SK-N-SH treated with all-trans-retinoic acid at 6 μM for 48 hours (cell line): ENCODE measurements around the gene DENND5A.

Experiments used
- ATAC-seq: fragments of 200-7000 bp; cut with Tn5 transposase; 3 replicates; pipeline ENCODE4 v1.9.1; 2020; ENCODE audit warnings: mild to moderate bottlenecking, moderate library complexity
- ARNTL ChIP-seq: fragments of 450-650 bp; formaldehyde crosslinking; IDR thresholded peaks from 2 replicates; pipeline ENCODE4 v1.5.0; 2020; ENCODE audit warnings: low read depth, mild to moderate bottlenecking, moderate library complexity, borderline replicate concordance
- BACH2 ChIP-seq: fragments of 250-450 bp; sonication (Bioruptor Pico); IDR thresholded peaks from 2 replicates; pipeline ENCODE4 v1.9.0; 2021; ENCODE audit warnings: mild to moderate bottlenecking, borderline replicate concordance
- CREB5 ChIP-seq: fragments of 250-450 bp; sonication (Bioruptor Pico); IDR thresholded peaks from 2 replicates; pipeline ENCODE4 v1.5.1; 2020; ENCODE audit warnings: low read depth, mild to moderate bottlenecking, moderate library complexity
- CSDC2 ChIP-seq: fragments of 250-450 bp; sonication (Bioruptor Pico); IDR thresholded peaks from 2 replicates; pipeline ENCODE4 v1.5.0; 2020; ENCODE audit warnings: mild to moderate bottlenecking, moderate library complexity
- ESRRG ChIP-seq: fragments of 250-450 bp; sonication (Bioruptor Pico); IDR thresholded peaks from 2 replicates; pipeline ENCODE4 v1.6.1; 2021; ENCODE audit warnings: mild to moderate bottlenecking
- GLIS3 ChIP-seq: fragments of 250-450 bp; sonication (Bioruptor Pico); IDR thresholded peaks from 2 replicates; pipeline ENCODE4 v1.5.0; 2020; ENCODE audit warnings: mild to moderate bottlenecking, moderate library complexity
- ISL1 ChIP-seq: fragments of 250-450 bp; sonication (Bioruptor Pico); IDR thresholded peaks from 2 replicates; pipeline ENCODE4 v2.1.2; 2022; ENCODE audit warnings: mild to moderate bottlenecking, moderate library complexity
- PPARA ChIP-seq: fragments of 250-450 bp; sonication (Bioruptor Pico); IDR thresholded peaks from 2 replicates; pipeline ENCODE4 v1.5.0; 2020; ENCODE audit warnings: mild to moderate bottlenecking, borderline replicate concordance
- RARB ChIP-seq: fragments of 250-450 bp; sonication (Bioruptor Pico); IDR thresholded peaks from 2 replicates; pipeline ENCODE4 v1.8.0; 2021; ENCODE audit warnings: mild to moderate bottlenecking, moderate library complexity
- TCF4 ChIP-seq: fragments of 250-450 bp; sonication (Bioruptor Pico); IDR thresholded peaks from 2 replicates; pipeline ENCODE4 v1.8.0; 2021; ENCODE audit warnings: mild to moderate bottlenecking, moderate library complexity, borderline replicate concordance
- TOX ChIP-seq: fragments of 250-450 bp; sonication (Bioruptor Pico); IDR thresholded peaks from 2 replicates; pipeline ENCODE4 v1.8.0; 2021; ENCODE audit warnings: mild to moderate bottlenecking, moderate library complexity, borderline replicate concordance
- ZC3H10 ChIP-seq: fragments of 250-450 bp; sonication (Bioruptor Pico); IDR thresholded peaks from 2 replicates; pipeline ENCODE4 v1.5.1; 2021; ENCODE audit warnings: mild to moderate bottlenecking, moderate library complexity
- ZFP3 ChIP-seq: fragments of 250-450 bp; sonication (Bioruptor Pico); IDR thresholded peaks from 2 replicates; pipeline ENCODE4 v1.5.0; 2020; ENCODE audit warnings: mild to moderate bottlenecking, moderate library complexity
- ZFP30 ChIP-seq: fragments of 450-650 bp; formaldehyde crosslinking; IDR thresholded peaks from 2 replicates; pipeline ENCODE4 v1.5.0; 2022; ENCODE audit warnings: mild to moderate bottlenecking, moderate library complexity
- ZNF565 ChIP-seq: fragments of 450-650 bp; formaldehyde crosslinking; conservative IDR thresholded peaks from 2 replicates; pipeline ENCODE4 v1.5.0; 2020; ENCODE audit warnings: low read depth, mild to moderate bottlenecking, moderate library complexity
- ZNF8 ChIP-seq: fragments of 450-650 bp; formaldehyde crosslinking; IDR thresholded peaks from 2 replicates; pipeline ENCODE4 v1.5.0; 2020; ENCODE audit warnings: mild to moderate bottlenecking, moderate library complexity
- TF ChIP-seq, protein P1 (sequence below): fragments of 250-450 bp; sonication (Bioruptor Pico); IDR thresholded peaks from 2 replicates; pipeline ENCODE4 v1.8.0; 2020; ENCODE audit warnings: mild to moderate bottlenecking, moderate library complexity, borderline replicate concordance
- TF ChIP-seq, protein P2 (sequence below): fragments of 250-450 bp; sonication (Bioruptor Pico); IDR thresholded peaks from 2 replicates; pipeline ENCODE4 v1.8.0; 2021; ENCODE audit warnings: low read depth, mild to moderate bottlenecking, moderate library complexity, borderline replicate concordance
- TF ChIP-seq, protein P3 (sequence below): fragments of 250-450 bp; sonication (Bioruptor Pico); IDR thresholded peaks from 2 replicates; pipeline ENCODE4 v1.5.1; 2021; ENCODE audit warnings: mild to moderate bottlenecking, moderate library complexity

Gene DENND5A

GRCh38 chr11:9138133-9138453, 127.1 kb downstream of the DENND5A start:
- peak; percentile 21 for ATAC-seq
- no peak for TF ChIP-seq GLIS3 (CRISPR knock-in tag)

DNA sequence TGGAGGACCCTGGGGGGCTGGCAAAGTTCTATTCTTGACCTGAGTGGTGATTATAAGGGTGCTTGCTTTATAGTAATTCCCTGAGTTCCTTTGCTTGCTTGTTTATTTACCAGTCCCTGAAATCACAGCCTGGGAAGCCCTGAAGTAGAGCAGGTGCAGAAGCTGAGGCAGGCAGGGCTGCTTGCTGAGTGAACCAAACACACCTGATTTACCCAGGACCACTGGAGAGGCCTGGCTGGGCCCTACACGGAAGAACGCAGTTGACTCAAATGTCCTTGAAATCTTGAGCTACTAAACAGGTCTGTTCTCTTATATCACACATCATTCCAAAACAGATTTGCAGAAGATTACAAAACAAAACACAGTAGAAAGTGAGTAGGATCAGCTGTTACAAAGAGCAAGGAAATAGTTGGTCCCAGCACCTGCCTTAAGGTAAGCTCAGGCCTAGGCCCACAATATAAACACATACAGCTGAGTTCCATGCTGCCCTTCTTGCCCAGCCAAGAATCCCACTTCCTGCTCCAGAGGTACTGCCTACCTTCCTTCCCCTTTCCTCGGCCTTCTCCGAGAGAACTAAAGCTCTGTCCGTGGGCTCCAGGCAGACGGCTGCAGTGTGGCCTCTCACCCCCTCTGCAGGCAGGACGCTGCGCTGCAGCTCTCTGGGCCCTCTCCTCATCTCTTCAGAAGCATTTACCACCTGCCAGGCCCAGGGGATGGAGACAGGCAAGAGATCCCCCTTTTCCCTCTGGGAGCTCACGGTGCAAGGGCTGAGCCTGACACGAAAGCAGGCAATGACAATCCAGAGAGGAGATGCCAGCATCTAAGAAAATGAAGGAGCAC, 127.6 kb downstream of the DENND5A start:
- TF ChIP-seq RARB (CRISPR knock-in tag) (no peak), ZFP30 (no peak), CREB5 (CRISPR knock-in tag) (no peak), ISL1 (no peak), PPARA (CRISPR knock-in tag) (no peak), ESRRG (no peak)
- TF ChIP-seq, protein P1, sequence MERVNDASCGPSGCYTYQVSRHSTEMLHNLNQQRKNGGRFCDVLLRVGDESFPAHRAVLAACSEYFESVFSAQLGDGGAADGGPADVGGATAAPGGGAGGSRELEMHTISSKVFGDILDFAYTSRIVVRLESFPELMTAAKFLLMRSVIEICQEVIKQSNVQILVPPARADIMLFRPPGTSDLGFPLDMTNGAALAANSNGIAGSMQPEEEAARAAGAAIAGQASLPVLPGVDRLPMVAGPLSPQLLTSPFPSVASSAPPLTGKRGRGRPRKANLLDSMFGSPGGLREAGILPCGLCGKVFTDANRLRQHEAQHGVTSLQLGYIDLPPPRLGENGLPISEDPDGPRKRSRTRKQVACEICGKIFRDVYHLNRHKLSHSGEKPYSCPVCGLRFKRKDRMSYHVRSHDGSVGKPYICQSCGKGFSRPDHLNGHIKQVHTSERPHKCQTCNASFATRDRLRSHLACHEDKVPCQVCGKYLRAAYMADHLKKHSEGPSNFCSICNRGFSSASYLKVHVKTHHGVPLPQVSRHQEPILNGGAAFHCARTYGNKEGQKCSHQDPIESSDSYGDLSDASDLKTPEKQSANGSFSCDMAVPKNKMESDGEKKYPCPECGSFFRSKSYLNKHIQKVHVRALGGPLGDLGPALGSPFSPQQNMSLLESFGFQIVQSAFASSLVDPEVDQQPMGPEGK, result no peak
- TF ChIP-seq, all 23 proteins: peak for 0
- peak; percentile 96 for ATAC-seq

DNA sequence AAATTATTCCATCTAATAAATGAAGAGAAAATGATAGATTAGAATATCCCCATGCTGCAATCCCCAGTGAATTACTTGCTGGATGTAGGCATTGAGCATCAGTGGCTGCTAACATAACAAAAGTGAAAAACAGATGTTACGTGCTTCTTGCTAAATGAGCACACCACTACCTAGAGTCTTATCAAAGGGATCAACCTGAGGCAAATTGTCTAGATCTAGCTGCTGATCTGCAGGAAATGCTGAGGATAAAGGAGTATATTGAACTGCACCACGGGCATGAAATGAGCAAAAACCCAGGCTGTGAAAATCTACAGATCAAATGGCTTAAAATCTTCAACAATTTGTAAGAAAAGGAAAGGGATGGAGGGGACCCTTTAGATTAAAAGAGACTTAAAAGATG, 128.4 kb downstream of the DENND5A start:
- ATAC-seq, result no peak
- TF ChIP-seq ESRRG, result no peak
- TF ChIP-seq BACH2 (CRISPR knock-in tag), result no peak
- no peak for TF ChIP-seq RARB (CRISPR knock-in tag)
- no peak for TF ChIP-seq ZNF565 (CRISPR knock-in tag)
- no peak for TF ChIP-seq PPARA (CRISPR knock-in tag)
- TF ChIP-seq, protein P2, sequence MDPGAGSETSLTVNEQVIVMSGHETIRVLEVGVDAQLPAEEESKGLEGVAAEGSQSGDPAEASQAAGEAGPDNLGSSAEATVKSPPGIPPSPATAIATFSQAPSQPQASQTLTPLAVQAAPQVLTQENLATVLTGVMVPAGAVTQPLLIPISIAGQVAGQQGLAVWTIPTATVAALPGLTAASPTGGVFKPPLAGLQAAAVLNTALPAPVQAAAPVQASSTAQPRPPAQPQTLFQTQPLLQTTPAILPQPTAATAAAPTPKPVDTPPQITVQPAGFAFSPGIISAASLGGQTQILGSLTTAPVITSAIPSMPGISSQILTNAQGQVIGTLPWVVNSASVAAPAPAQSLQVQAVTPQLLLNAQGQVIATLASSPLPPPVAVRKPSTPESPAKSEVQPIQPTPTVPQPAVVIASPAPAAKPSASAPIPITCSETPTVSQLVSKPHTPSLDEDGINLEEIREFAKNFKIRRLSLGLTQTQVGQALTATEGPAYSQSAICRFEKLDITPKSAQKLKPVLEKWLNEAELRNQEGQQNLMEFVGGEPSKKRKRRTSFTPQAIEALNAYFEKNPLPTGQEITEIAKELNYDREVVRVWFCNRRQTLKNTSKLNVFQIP (CRISPR knock-in tag), result no peak
- no peak for TF ChIP-seq ZNF8 (CRISPR knock-in tag)
- no peak for TF ChIP-seq ISL1

- no peak for TF ChIP-seq ZFP3 (CRISPR knock-in tag)
- no peak for ATAC-seq
These were observed 131.2 kb downstream of the DENND5A start for GRCh38 chr11:9133956-9134355.

DNA sequence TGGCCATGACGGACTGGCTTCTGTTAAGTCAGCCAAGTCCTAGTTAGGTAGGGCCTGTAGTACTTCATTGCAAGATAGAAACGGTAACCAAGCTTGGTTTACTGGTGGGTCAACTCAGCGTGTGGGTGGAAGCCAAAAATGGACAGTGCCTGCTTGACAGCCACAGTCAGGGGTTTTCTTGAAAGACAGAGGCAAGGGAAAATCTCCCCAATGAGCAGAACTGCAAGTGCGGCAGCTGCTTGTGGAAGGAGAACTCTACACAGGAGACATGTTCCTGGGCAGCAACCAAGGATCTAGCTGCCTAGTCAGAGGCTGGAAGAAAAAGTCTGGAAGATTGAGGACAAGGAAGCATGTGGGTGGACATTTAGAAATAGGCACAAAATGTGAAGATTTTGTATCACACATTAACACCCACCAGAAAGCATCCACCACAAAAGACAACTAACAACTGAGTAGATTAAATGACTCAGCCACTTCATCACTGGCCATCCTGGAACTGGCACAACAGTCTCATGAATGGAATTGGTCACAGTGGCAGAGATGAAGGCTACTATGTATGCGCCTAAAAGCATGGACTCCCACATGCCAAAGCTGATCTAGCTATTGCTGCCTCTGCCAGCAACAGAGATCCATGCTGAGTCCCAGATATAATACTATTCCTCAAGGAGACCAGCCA, 132.8 kb downstream of the DENND5A start:
- TF ChIP-seq ZNF8 (CRISPR knock-in tag), result no peak
- no peak for TF ChIP-seq RARB (CRISPR knock-in tag)
- no peak for TF ChIP-seq ZFP30
- TF ChIP-seq ZNF565 (CRISPR knock-in tag), result no peak
- no peak for TF ChIP-seq TOX (CRISPR knock-in tag)
- TF ChIP-seq ARNTL (CRISPR knock-in tag), result no peak
- no peak for TF ChIP-seq CSDC2
- TF ChIP-seq ESRRG, result no peak
- no peak for TF ChIP-seq ISL1
- no peak for TF ChIP-seq CREB5 (CRISPR knock-in tag)
- TF ChIP-seq, protein P3, sequence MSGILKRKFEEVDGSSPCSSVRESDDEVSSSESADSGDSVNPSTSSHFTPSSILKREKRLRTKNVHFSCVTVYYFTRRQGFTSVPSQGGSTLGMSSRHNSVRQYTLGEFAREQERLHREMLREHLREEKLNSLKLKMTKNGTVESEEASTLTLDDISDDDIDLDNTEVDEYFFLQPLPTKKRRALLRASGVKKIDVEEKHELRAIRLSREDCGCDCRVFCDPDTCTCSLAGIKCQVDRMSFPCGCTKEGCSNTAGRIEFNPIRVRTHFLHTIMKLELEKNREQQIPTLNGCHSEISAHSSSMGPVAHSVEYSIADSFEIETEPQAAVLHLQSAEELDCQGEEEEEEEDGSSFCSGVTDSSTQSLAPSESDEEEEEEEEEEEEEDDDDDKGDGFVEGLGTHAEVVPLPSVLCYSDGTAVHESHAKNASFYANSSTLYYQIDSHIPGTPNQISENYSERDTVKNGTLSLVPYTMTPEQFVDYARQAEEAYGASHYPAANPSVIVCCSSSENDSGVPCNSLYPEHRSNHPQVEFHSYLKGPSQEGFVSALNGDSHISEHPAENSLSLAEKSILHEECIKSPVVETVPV (CRISPR knock-in tag), result no peak
- no peak for TF ChIP-seq ZC3H10 (CRISPR knock-in tag)
- TF ChIP-seq TCF4 (CRISPR knock-in tag), result no peak
- TF ChIP-seq, protein P2 (CRISPR knock-in tag), result no peak
- TF ChIP-seq, protein P1, result no peak

More for the DNA sequence above, 132.8 kb downstream of the DENND5A start:
- ATAC-seq, result no peak
